ENCODE measurements around the gene TWNK.
A peak's percentile ranks its signal among the peaks of the same experiment; 100 is the strongest.

The TWNK gene

GRCh38 chr10:100996678-100997359 lies 9.5 kb downstream of the TWNK start:
- Histone ChIP-seq H3K27ac (ENCODE audit: low read depth, low read length) (peak overlapping the region; percentile 81), H3K4me1 (ENCODE audit: control insufficient read depth, low read length) (peaks cover 29% of the 10 kb centered on the region), H3K9me3 (ENCODE audit: control insufficient read depth, insufficient read depth, low read length) (no peaks in the 10 kb centered on the region), H3K79me2 (ENCODE audit: control insufficient read depth, low read length) (peaks cover 17% of the 10 kb centered on the region), H3K9me2 (replicated peaks; ENCODE audit: control insufficient read depth, low read length) (no peaks in the 10 kb centered on the region), H3K36me3 (ENCODE audit: control insufficient read depth, low read length) (peaks cover 22% of the 10 kb centered on the region), H3F3A (ENCODE audit: control insufficient read depth, insufficient read depth) (peaks cover 25% of the 10 kb centered on the region), H4K20me1 (ENCODE audit: control insufficient read depth, insufficient read depth, low read depth, low read length) (no peaks in the 10 kb centered on the region), H3K4me2 (ENCODE audit: low read length) (peak overlapping the region; percentile 100), H3K27me3 (ENCODE audit: control insufficient read depth, low read length) (no peaks in the 10 kb centered on the region), H3K4me3 (ENCODE audit: low read length) (peak overlapping the region; percentile 97)
- TF ChIP-seq EZH2phosphoT487 (IDR thresholded peaks at IDR 0.05; ENCODE audit: borderline replicate concordance, low read length) (no peak), CTCF (IDR thresholded peaks at IDR 0.05; ENCODE audit: low read depth, low read length, poor library complexity, severe bottlenecking) (no peak)

GRCh38 chr10:100997360-100998182 lies 10.2 kb downstream of the TWNK start:
- no peaks in the 10 kb centered on the region for H3K9me2 ChIP-seq (replicated peaks; ENCODE audit: control insufficient read depth, low read length)
- H3K27me3 ChIP-seq (ENCODE audit: control insufficient read depth, low read length), result no peaks in the 10 kb centered on the region
- peaks cover 29% of the 10 kb centered on the region for H3K4me1 ChIP-seq (ENCODE audit: control insufficient read depth, low read length)
- H3F3A ChIP-seq (ENCODE audit: control insufficient read depth, insufficient read depth), result peaks cover 25% of the 10 kb centered on the region
- H3K27ac ChIP-seq (ENCODE audit: low read depth, low read length), result peak overlapping the region; percentile 81
- peak overlapping the region; percentile 97 for H3K4me3 ChIP-seq (ENCODE audit: low read length)
- no peaks in the 10 kb centered on the region for H4K20me1 ChIP-seq (ENCODE audit: control insufficient read depth, insufficient read depth, low read depth, low read length)
- H3K9me3 ChIP-seq (ENCODE audit: control insufficient read depth, insufficient read depth, low read length), result no peaks in the 10 kb centered on the region
- TF ChIP-seq CTCF (IDR thresholded peaks at IDR 0.05; ENCODE audit: low read depth, low read length, poor library complexity, severe bottlenecking), result peak; percentile 99
- TF ChIP-seq EZH2phosphoT487 (IDR thresholded peaks at IDR 0.05; ENCODE audit: borderline replicate concordance, low read length), result no peak
- peaks cover 17% of the 10 kb centered on the region for H3K79me2 ChIP-seq (ENCODE audit: control insufficient read depth, low read length)
- H3K36me3 ChIP-seq (ENCODE audit: control insufficient read depth, low read length), result peaks cover 22% of the 10 kb centered on the region
- peak overlapping the region; percentile 100 for H3K4me2 ChIP-seq (ENCODE audit: low read length)

DNA sequence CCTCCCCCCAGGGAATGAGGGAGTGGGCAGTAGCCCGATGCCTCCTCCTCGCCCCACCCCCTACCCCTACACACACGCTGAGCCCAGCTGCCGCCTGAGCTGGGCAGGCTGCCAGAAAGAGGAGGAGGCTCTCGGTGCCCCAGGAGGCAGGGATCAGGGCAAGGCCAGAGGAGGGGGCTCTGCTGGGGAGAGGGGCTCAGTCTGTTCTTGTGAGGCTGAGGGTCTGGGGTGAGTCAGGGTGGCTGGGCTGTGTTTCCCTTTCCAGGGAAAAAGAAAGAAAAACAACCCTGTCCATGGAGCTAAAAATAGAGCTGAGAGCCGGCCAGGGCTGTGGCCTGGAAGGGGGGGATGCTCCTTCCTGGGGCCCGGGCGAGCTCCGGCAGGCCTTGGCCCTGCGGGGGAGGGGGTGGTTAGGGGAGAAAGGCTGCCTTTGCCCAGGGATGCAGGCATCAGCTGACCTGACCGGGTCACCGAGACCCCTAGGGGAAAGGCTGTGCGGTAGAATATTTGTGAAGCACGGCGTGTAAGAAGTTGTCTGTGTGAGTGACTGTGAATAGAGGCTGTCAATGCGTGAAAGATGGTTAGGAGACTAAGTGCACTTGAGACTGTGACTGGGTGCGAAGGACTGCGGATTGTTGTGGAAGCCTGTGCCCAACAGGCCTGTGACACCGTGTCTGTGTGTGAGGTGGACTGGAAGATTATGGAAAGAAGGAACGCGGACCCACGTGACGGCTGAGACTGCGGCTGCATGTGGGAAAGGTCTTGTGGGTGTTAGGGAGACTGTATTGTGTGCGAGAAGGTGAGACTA lies 11.0 kb downstream of the TWNK start:
- Histone ChIP-seq H3K36me3 (ENCODE audit: control insufficient read depth, low read length) (peaks cover 17% of the 10 kb centered on the region), H4K20me1 (ENCODE audit: control insufficient read depth, insufficient read depth, low read depth, low read length) (no peaks in the 10 kb centered on the region), H3K27ac (ENCODE audit: low read depth, low read length) (peak overlapping the region; percentile 81), H3K4me1 (ENCODE audit: control insufficient read depth, low read length) (peaks cover 29% of the 10 kb centered on the region), H3K9me2 (replicated peaks; ENCODE audit: control insufficient read depth, low read length) (no peaks in the 10 kb centered on the region), H3K4me3 (ENCODE audit: low read length) (peak overlapping the region; percentile 97), H3K79me2 (ENCODE audit: control insufficient read depth, low read length) (peaks cover 17% of the 10 kb centered on the region), H3K9me3 (ENCODE audit: control insufficient read depth, insufficient read depth, low read length) (no peaks in the 10 kb centered on the region), H3K4me2 (ENCODE audit: low read length) (peak overlapping the region; percentile 100), H3K27me3 (ENCODE audit: control insufficient read depth, low read length) (no peaks in the 10 kb centered on the region), H3F3A (ENCODE audit: control insufficient read depth, insufficient read depth) (peaks cover 22% of the 10 kb centered on the region)
- no peak for TF ChIP-seq EZH2phosphoT487 (IDR thresholded peaks at IDR 0.05; ENCODE audit: borderline replicate concordance, low read length)
- no peak for TF ChIP-seq CTCF (IDR thresholded peaks at IDR 0.05; ENCODE audit: low read depth, low read length, poor library complexity, severe bottlenecking)

Data from DOHH2 (cell line).